ENCODE results near the gene SLITRK2.

Gene SLITRK2

GRCh38 chrX:145817331-145818185, at the start of gene SLITRK2:
SLITRK2 (plus strand) TSS chrX:145817829; CDS start chrX:145822426, 4,597 bp downstream.
- no peak for DNase-seq

- no peak for DNase-seq
Measured at GRCh38 chrX:145773006-145773405, 44.6 kb upstream of the SLITRK2 start.

GRCh38 chrX:145792281-145792680, 25.3 kb upstream of the SLITRK2 start:
- DNase-seq: no peak

- no peak for DNase-seq
Measured at GRCh38 chrX:145803508-145803907, 14.1 kb upstream of the SLITRK2 start.

- no peak for DNase-seq
Measured at GRCh38 chrX:145813081-145813480, 4.5 kb upstream of the SLITRK2 start.

GRCh38 chrX:145816601-145817315, 871 bp upstream of the SLITRK2 start:
- DNase-seq: no peak

GRCh38 chrX:145818186-145819113, 821 bp downstream of the SLITRK2 start:
- no peak for DNase-seq

GRCh38 chrX:145820825-145821224, 3.2 kb downstream of the SLITRK2 start:
- DNase-seq: no peak

GRCh38 chrX:145821291-145821897, 3.8 kb downstream of the SLITRK2 start:
- DNase-seq: no peak

GRCh38 chrX:145821898-145822571, 4.4 kb downstream of the SLITRK2 start:
- no peak for DNase-seq

GRCh38 chrX:145823132-145823531, 5.5 kb downstream of the SLITRK2 start:
- no peak for DNase-seq

GRCh38 chrX:145825896-145826295, 8.3 kb downstream of the SLITRK2 start:
- DNase-seq: no peak

- DNase-seq: no peak
Measured at GRCh38 chrX:145826466-145826865, 8.8 kb downstream of the SLITRK2 start.

GRCh38 chrX:145832796-145833195, 15.2 kb downstream of the SLITRK2 start:
- no peak for DNase-seq

GRCh38 chrX:145840531-145840930, 22.9 kb downstream of the SLITRK2 start:
- no peak for DNase-seq

GRCh38 chrX:145843146-145843904, 25.7 kb downstream of the SLITRK2 start:
- DNase-seq: no peak

- no peak for DNase-seq
Measured at GRCh38 chrX:145844886-145845285, 27.3 kb downstream of the SLITRK2 start.

- no peak for DNase-seq
Measured at GRCh38 chrX:145848448-145848847, 30.8 kb downstream of the SLITRK2 start.

- no peak for DNase-seq
Measured at GRCh38 chrX:145848857-145849256, 31.2 kb downstream of the SLITRK2 start.

GRCh38 chrX:145853181-145853580, 35.6 kb downstream of the SLITRK2 start:
- DNase-seq: no peak

- no peak for DNase-seq
Measured at GRCh38 chrX:145856181-145856580, 38.6 kb downstream of the SLITRK2 start.
